G401.6 (cell line): ENCODE measurements around the gene FGFRL1.

Experiments used
- FAIRE-seq: peaks from 2 replicates; lab custom pipeline; 2012; peaks lifted over from hg19 to GRCh38; lab: Jason Lieb, UNC

Gene FGFRL1

DNA sequence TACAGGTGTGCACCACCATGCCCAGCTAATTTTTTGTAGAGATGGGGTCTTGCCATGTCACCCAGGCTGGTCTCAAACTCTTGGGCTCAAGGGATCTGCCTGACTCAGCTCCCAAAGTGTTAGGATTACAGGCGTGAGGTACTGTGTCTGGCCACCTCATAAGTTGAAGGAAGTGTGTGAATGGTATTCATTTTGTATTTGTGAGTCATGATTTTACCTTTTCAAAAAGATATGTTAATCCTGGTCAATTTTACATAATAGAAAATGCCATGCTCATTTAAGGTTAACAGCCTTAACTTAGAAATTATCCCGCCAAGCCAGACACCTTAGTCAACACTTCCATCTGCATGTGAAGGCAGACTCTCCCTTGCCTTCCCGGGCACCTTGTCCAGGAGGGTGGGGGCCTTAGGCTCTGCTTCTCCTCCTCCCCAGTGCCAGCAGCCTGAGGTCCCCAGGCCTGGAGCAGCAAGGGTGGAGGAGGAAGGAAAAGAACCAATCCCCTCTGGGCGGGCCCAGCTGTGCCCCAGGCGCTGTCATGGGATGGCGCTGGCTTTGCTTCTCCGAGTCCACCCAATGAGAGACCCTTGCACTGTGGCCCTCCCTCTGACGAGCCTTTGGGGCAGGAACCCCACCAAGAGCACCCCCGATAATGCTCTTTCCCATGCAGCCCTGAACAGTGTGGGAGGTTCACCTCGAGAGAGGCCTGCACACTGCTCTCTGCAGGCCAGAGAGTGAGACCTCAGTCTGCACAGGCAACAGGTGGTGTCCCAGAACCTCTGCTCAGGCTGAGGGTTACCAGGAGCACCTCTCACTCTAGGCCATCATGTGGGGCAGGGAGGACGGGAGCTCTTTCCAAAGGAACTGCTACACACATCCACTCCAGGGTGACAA is 64.6 kb downstream of the FGFRL1 start:
- no peak for FAIRE-seq
